Right lobe of liver (tissue), 4 donors: ENCODE data around the gene ACAP3.

Source experiments
- CTCF ChIP-seq, 4 donors: fragments of 200-600 bp in 3 of 4; fragments of 450-650 bp in 1 of 4; IDR thresholded peaks; one replicate each; pipeline versions ENCODE4 v1.5.1 to v1.8.0; 2016 to 2022; ENCODE audit warnings: antibody characterized with exemption in 4 of 4, mild to moderate bottlenecking in 2 of 4
- POLR2A ChIP-seq: fragments of 450-650 bp; IDR thresholded peaks from one replicate; pipeline ENCODE4 v1.6.1; 2017; ENCODE audit warnings: antibody characterized with exemption, mild to moderate bottlenecking
- donor health status: DM: no; HTN: no; CAD: no.
- donor health status: DM: no; HTN: no; CAD: no.
- donor health status: DM: no; HTN: yes; CAD: no.

- TF ChIP-seq POLR2A (no peak), CTCF (IDR thresholded peaks at IDR 0.05) (no peak)
Measured at GRCh38 chr1:1324084-1324523, 16.4 kb upstream of the ACAP3 start.
